Sigmoid colon (tissue), 7 donors: Measurements from ENCODE around the gene FBLN1. TPM values are rescaled to one million over a fixed set of nuclear protein-coding genes. Genes with fewer than 3 reads are reported as not detected.

Experiments used
- DNase-seq: peaks from one replicate; pipeline ENCODE4 v3.0.0-alpha.2; 2019
- H3K27ac ChIP-seq, 4 donors: fragments of 200-600 bp; sonication (generic); one replicate each; pipeline ENCODE4 v1.5.1; 2016 to 2019; ENCODE audit warnings: mild to moderate bottlenecking in 1 of 4
- H3K27me3 ChIP-seq, 3 donors: fragments of 200-600 bp; sonication (generic); one replicate each; pipeline ENCODE4 v1.5.1; 2019; ENCODE audit warnings: mild to moderate bottlenecking in 1 of 3
- H3K36me3 ChIP-seq, 4 donors: fragments of 200-600 bp; sonication (generic); one replicate each; pipeline ENCODE4 v1.5.1; 2016 to 2019
- H3K4me1 ChIP-seq, 4 donors: fragments of 200-600 bp; sonication (generic); one replicate each; pipeline ENCODE4 v1.5.1; 2017 to 2019
- H3K4me3 ChIP-seq, 4 donors: fragments of 200-600 bp; sonication (generic); one replicate each; pipeline ENCODE4 v1.5.1; 2017 to 2019; ENCODE audit warnings: mild to moderate bottlenecking in 2 of 4, moderate library complexity in 1 of 4
- H3K9me3 ChIP-seq, 4 donors: fragments of 200-600 bp in 3 of 4; sonication (generic) in 3 of 4; one replicate each; pipeline versions ENCODE4 v1.5.1 to v1.6.1; 2013 to 2019
- CTCF ChIP-seq, 4 experiments: fragments of 450-650 bp in 3 of 4; fragments of 200-600 bp in 1 of 4; IDR thresholded peaks; one replicate each; pipeline ENCODE4 v1.5.1; 2016 to 2019; ENCODE audit warnings: antibody characterized with exemption in 4 of 4, mild to moderate bottlenecking in 3 of 4, moderate library complexity in 2 of 4
- EP300 ChIP-seq, 4 donors: sonication (generic); formaldehyde crosslinking; IDR thresholded peaks; one replicate each; pipeline ENCODE4 v1.6.1; 2017; ENCODE audit warnings: antibody characterized with exemption in 4 of 4
- POLR2A ChIP-seq, 2 donors: fragments of 450-650 bp; IDR thresholded peaks; one replicate each; pipeline ENCODE4 v1.6.1; 2016; ENCODE audit warnings: antibody characterized with exemption in 2 of 2, mild to moderate bottlenecking in 2 of 2, moderate library complexity in 2 of 2
- POLR2AphosphoS5 ChIP-seq, 4 donors: sonication (generic); formaldehyde crosslinking; IDR thresholded peaks; one replicate each; pipeline ENCODE4 v1.6.1; 2017; ENCODE audit warnings: antibody characterized with exemption in 4 of 4
- WGBS, 2 donors: extraction: QIAGEN DNeasy Blood & Tissue Kit; methylation state at CpG; one replicate each; pipeline ENCODE4 v1.1.7; 2013; 5-methylcytosine and 5-hydroxymethylcytosine counted together
- intact Hi-C: fragments of 100-400 bp; cut with DNase I; formaldehyde crosslinking; loops from one replicate; pipeline ENCODE4 v1.15.1; 2023
- polyA plus RNA-seq, 3 donors: library from polyadenylated mRNA; stranded (reverse); fragments of 200-250 nt; gene quantifications; one replicate each; pipeline ENCODE4 v1.2.3, GENCODE V29; 2013
- total RNA-seq, 4 donors: library from RNA; depleted of rRNA; stranded (reverse); fragments of >200 nt; gene quantifications; one replicate each; pipeline ENCODE4 v1.1.0, GENCODE V29; 2016
- donor health status: healthy with polysubstance abuse.
- donor health status: Bipolar disorder and iron deficiency.
- donor health status: healthy.

Gene FBLN1
- total and polyA plus RNA-seq, 7 donors, result 9.0 to 230 (median 123) TPM

- H3K4me3 ChIP-seq, result no peak overlapping the region
- peaks cover 0 to 30% (median 0%) of the 10 kb centered on the region in 4 donors for H3K36me3 ChIP-seq
- 50 to 86% methylated on average over 6 of the region's 6 CpGs for WGBS, 2 donors
- no peaks in the 10 kb centered on the region for H3K27me3 ChIP-seq
- peaks cover 0 to 49% (median 47%) of the 10 kb centered on the region in 4 donors for H3K4me1 ChIP-seq
- H3K9me3 ChIP-seq, result no peaks in the 10 kb centered on the region
- intact Hi-C loops, result no loop called here
- H3K27ac ChIP-seq, result peak overlapping the region in 3 of 4 donors; percentile 79 to 89 (median 84)
- DNase-seq, result no peak
- TF ChIP-seq POLR2A (IDR thresholded peaks at IDR 0.05), result no peak
- no peak for TF ChIP-seq POLR2AphosphoS5 (IDR thresholded peaks at IDR 0.05)
- TF ChIP-seq EP300 (IDR thresholded peaks at IDR 0.05), result no peak
- TF ChIP-seq CTCF (IDR thresholded peaks at IDR 0.05), result no peak
These were observed 45.0 kb downstream of the FBLN1 start for GRCh38 chr22:45547731-45548130.

- TF ChIP-seq CTCF (IDR thresholded peaks at IDR 0.05) (no peak), POLR2AphosphoS5 (IDR thresholded peaks at IDR 0.05) (no peak), POLR2A (IDR thresholded peaks at IDR 0.05) (no peak), EP300 (IDR thresholded peaks at IDR 0.05) (no peak)
- intact Hi-C loops, result no loop called here
- Histone ChIP-seq H3K36me3 (peaks cover 0 to 24% (median 0%) of the 10 kb centered on the region in 4 donors), H3K4me3 (no peak overlapping the region), H3K27ac (peak overlapping the region; percentile 79 to 89 (median 84)), H3K9me3 (no peaks in the 10 kb centered on the region), H3K27me3 (no peaks in the 10 kb centered on the region), H3K4me1 (peaks cover 0 to 55% (median 53%) of the 10 kb centered on the region in 4 donors)
- 83 to 87% methylated on average over 18 of the region's 18 CpGs for WGBS, 2 donors
- no peak for DNase-seq
These were observed 45.7 kb downstream of the FBLN1 start for GRCh38 chr22:45548247-45548840.

GRCh38 chr22:45548991-45549761, 46.5 kb downstream of the FBLN1 start:
- Histone ChIP-seq H3K9me3 (no peaks in the 10 kb centered on the region), H3K27ac (peak overlapping the region; percentile 79 to 89 (median 84)), H3K36me3 (peaks cover 0 to 19% (median 0%) of the 10 kb centered on the region in 4 donors), H3K4me1 (peaks cover 0 to 63% (median 61%) of the 10 kb centered on the region in 4 donors), H3K4me3 (no peak overlapping the region), H3K27me3 (no peaks in the 10 kb centered on the region)
- TF ChIP-seq CTCF (IDR thresholded peaks at IDR 0.05) (peak in 1 of 4 experiments; percentile 17), POLR2A (IDR thresholded peaks at IDR 0.05) (no peak), EP300 (IDR thresholded peaks at IDR 0.05) (peak in 2 of 4 donors; percentile 40 to 57), POLR2AphosphoS5 (IDR thresholded peaks at IDR 0.05) (peak; percentile 45 to 90 (median 74))
- peak; percentile 94 for DNase-seq
- whole genome bisulfite sequencing, 2 donors, result 68 to 71% methylated on average over 17 of the region's 17 CpGs
- intact Hi-C loops, result no loop called here

DNA sequence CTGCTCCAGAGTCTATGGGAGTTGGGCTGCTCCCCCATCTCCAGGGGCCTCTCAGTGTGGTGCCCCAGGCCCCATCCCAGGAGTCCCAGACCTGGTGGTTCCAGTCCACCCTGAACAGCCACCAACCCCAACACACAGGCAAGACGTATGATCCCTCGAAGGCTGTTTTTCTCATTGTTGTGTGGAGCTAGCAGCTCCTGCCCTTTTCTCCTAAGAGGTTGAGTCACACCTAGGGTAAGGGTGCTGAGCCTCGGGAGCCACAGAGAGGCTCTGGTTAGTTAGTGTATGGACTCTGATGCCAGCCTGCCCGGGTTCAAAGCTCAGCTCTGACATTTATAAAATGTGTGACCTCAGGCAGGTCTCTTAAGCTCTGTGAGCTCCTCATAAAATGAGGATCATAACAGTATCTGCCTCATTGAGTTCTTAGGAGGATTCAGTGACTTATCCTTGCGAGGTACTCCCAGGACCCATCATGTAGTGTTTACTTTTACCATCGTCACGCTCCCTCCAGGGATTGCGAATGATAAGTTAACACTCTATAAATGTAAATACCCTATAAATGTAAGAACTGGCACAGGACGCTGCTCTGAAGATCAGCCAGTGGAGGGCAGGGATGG, 47.2 kb downstream of the FBLN1 start:
- Histone ChIP-seq H3K27me3 (no peaks in the 10 kb centered on the region), H3K36me3 (peaks cover 0 to 18% (median 0%) of the 10 kb centered on the region in 4 donors), H3K4me1 (peaks cover 0 to 67% (median 66%) of the 10 kb centered on the region in 4 donors), H3K9me3 (no peaks in the 10 kb centered on the region), H3K4me3 (no peak overlapping the region), H3K27ac (peak overlapping the region; percentile 79 to 89 (median 84))
- DNase-seq, result no peak
- 63 to 85% methylated on average over 9 of the region's 9 CpGs for WGBS, 2 donors
- TF ChIP-seq POLR2AphosphoS5 (IDR thresholded peaks at IDR 0.05), result no peak
- TF ChIP-seq EP300 (IDR thresholded peaks at IDR 0.05), result no peak
- intact Hi-C loops, result loop anchor here (5.0 kb wide), 1 partner anchor 233 kb away; no protein-coding TSS in a partner anchor

- WGBS, 2 donors, result 94 to 96% methylated on average over 14 of the region's 14 CpGs
- H3K4me3 ChIP-seq, result no peak overlapping the region
- H3K36me3 ChIP-seq, result peaks cover 0 to 13% (median 0%) of the 10 kb centered on the region in 4 donors
- no peak for DNase-seq
- intact Hi-C loops, result loop anchor here (5.0 kb wide), 1 partner anchor 233 kb away; no protein-coding TSS in a partner anchor
- H3K27me3 ChIP-seq, result no peaks in the 10 kb centered on the region
- TF ChIP-seq EP300 (IDR thresholded peaks at IDR 0.05) (no peak), POLR2AphosphoS5 (IDR thresholded peaks at IDR 0.05) (no peak), CTCF (IDR thresholded peaks at IDR 0.05) (no peak), POLR2A (IDR thresholded peaks at IDR 0.05) (no peak)
- peaks cover 0 to 67% (median 66%) of the 10 kb centered on the region in 4 donors for H3K4me1 ChIP-seq
- H3K27ac ChIP-seq, result peak overlapping the region; percentile 79 to 89 (median 84)
- no peaks in the 10 kb centered on the region for H3K9me3 ChIP-seq
These were observed 47.7 kb downstream of the FBLN1 start for GRCh38 chr22:45550416-45550815.
